RWPE1 (cell line): ENCODE measurements around the gene FTSJ1.
A peak's percentile ranks its signal among the peaks of the same experiment; 100 is the strongest.
"Not testable (repeated sequence)": the region's sequence is repeated elsewhere in the genome, so short reads cannot be mapped to it uniquely, and the experiment has no call there.

Experiments used
- CTCF ChIA-PET: fragments of 350-600 bp; sonication (Branson Sonifier 250); formaldehyde crosslinking; extraction: SDS; loops from one replicate; lab custom pipeline; 2021; lab: Yijun Ruan, JAX
- POLR2A ChIA-PET: fragments of 400-600 bp; formaldehyde crosslinking; extraction: SDS; loops from one replicate; lab custom pipeline; 2020; ENCODE audit warnings: antibody characterized with exemption; ENCODE audit not compliant: low non-redundant PET; lab: Yijun Ruan, JAX
- DNase-seq: peaks from one replicate; pipeline ENCODE4 v3.0.0; 2012; ENCODE audit warnings: low spot score
- H3K27ac ChIP-seq: fragments of 450-650 bp; 2 replicates; pipeline ENCODE4 v1.5.1; 2017
- CTCF ChIP-seq: fragments of 450-650 bp; conservative IDR thresholded peaks from 2 replicates; pipeline ENCODE4 v1.5.1; 2017; ENCODE audit warnings: low read depth, mild to moderate bottlenecking

FTSJ1 gene

GRCh38 chrX:48475774-48476577 lies at the start of gene FTSJ1:
Gene FTSJ1, plus strand, starts transcription at chrX:48476199. Its CDS starts 1,849 bp downstream, at chrX:48478048.
- H3K27ac ChIP-seq: peak within 1 kb of the TSS; percentile 78
- peak; percentile 72 for DNase-seq
- ChIA-PET POLR2A (no interaction called here), CTCF (no interaction called here)
- no peak for TF ChIP-seq CTCF

- DNase-seq, H3K27ac ChIP-seq, CTCF ChIA-PET, POLR2A ChIA-PET: not testable (repeated sequence)
Measured at GRCh38 chrX:48427027-48427716, 48.8 kb upstream of the FTSJ1 start.

GRCh38 chrX:48429606-48430005 lies 46.4 kb upstream of the FTSJ1 start:
- POLR2A ChIA-PET, H3K27ac ChIP-seq, CTCF ChIA-PET, DNase-seq: not testable (repeated sequence)

GRCh38 chrX:48430166-48430565 lies 45.8 kb upstream of the FTSJ1 start:
- DNase-seq, H3K27ac ChIP-seq, POLR2A ChIA-PET, CTCF ChIA-PET: not testable (repeated sequence)

DNA sequence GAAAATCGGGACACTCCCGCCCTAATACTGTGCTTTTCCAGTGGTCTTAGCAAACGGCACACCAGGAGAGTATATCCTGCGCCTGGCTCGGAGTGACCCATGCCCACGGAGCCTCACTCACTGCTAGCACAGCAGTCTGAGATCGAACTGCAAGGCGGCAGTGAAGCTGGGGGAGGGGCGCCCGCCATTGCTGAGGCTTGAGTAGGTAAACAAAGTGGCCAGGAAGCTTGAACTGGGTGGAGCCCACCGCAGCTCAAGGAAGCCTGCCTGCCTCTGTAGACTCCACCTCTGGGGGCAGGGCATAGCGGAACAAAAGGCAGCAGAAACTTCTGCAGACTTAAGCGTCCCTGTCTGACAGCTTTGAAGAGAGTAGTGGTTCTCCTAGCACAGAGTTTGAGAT lies 42.3 kb upstream of the FTSJ1 start:
- POLR2A ChIA-PET, H3K27ac ChIP-seq, DNase-seq, CTCF ChIA-PET: not testable (repeated sequence)

GRCh38 chrX:48447201-48447600 lies 28.8 kb upstream of the FTSJ1 start:
- CTCF ChIA-PET: interaction anchor here (0.6 kb wide), 1 partner anchor 1972 kb away, joined by 5 read pairs; no protein-coding TSS in a partner anchor
- H3K27ac ChIP-seq, POLR2A ChIA-PET, DNase-seq: not testable (repeated sequence)

DNA sequence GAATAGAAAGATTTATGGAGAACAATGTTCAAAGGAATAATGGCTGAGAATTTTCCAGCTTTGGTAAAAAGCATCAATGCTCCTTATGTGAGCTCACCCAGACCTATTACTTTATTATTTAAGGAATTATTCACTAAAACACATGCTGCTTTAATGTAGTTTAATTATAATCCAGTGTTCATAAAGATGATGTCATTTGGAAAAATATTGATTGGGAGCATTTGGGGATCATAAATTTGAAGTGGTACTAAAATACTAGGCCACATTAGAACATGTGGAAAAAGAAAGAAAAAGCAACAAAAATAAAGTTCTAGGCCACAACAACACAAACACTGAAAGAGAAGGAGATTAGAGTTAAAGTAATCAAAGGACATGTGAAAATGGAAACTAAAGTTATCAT lies 25.9 kb upstream of the FTSJ1 start:
- TF ChIP-seq CTCF: no peak
- no peak for DNase-seq
- ChIA-PET CTCF (no interaction called here), POLR2A (interaction anchor here (0.7 kb wide), 1 partner anchor 473 kb away, joined by 4 read pairs; no protein-coding TSS in a partner anchor)
- H3K27ac ChIP-seq: no peak overlapping the region

- ChIA-PET POLR2A (no interaction called here), CTCF (interaction anchor here (0.6 kb wide), 1 partner anchor 101 kb away, joined by 3 read pairs; no protein-coding TSS in a partner anchor)
- no peak for DNase-seq
- no peak for TF ChIP-seq CTCF
- no peak overlapping the region for H3K27ac ChIP-seq
Measured at GRCh38 chrX:48451708-48452107, 24.3 kb upstream of the FTSJ1 start.
